Stimulated activated CD4-positive, alpha-beta T cell treated with anti-CD3 and anti-CD28 coated beads, Interleukin-15, amount 100 ng/mL, for 48 hours (primary cell): Measurements from ENCODE around the gene TEX12.

ENCODE experiments used
- DNase-seq, 2 donors: peaks; one replicate each; pipeline ENCODE4 v3.0.0-alpha.2; 2020; ENCODE audit warnings: low read depth in 2 of 2

TEX12 gene

DNA sequence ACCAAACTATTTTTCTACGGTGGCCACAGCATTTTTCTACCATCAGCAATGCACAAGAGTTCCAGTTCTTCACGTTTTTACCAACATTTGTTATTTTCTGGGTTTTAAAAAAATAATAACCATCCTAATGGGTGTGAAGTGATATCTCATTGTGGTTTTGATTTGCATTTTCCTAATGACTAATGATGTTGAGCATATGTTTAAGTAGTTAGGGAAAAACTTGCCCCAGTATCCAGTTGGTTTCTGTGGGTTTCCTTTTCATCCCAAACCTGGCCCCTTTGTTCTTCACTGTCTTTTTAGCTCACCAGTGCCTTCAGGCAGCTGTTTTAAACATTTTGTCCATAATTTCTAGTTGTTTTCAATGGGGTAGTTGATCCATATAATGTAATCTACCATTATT, 44.4 kb downstream of the TEX12 start:
- no peak for DNase-seq

DNA sequence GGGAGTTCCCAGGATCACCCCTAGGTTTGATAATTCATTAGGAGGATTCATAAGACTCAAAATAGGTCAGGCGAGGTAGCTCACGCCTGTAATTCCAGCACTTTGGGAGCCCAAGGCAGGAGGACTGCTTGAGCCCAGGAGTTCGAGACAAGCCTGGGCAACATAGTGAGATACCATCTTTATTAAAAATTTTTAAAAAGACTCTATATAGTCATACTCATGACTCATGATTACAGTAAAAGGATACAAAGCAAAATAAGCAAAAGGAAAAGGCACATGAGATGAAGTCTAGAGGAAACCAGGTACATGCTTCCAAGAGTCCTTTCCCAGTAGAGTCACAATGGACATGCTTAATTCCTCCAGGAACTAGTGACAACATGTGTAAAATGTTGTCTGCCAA, 45.1 kb downstream of the TEX12 start:
- no peak for DNase-seq

DNA sequence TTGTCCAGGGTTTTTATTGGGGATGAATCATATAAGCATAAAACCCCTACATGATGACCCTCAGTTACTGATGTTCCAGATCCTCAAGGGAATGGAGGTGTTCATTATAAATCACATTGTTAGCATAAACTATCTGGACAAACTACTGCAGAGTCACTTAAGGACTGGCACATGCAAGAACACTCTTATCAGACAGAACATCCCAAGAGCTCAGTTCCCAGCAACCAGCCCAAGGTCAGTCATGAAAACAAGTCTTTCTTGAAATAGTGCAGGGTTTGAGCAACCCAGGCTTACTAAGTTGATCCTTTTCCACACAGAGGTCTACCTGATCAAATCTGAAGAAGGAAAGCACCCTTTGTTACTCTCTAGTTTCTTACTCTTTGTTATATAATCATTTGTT, 45.5 kb downstream of the TEX12 start:
- no peak for DNase-seq

DNA sequence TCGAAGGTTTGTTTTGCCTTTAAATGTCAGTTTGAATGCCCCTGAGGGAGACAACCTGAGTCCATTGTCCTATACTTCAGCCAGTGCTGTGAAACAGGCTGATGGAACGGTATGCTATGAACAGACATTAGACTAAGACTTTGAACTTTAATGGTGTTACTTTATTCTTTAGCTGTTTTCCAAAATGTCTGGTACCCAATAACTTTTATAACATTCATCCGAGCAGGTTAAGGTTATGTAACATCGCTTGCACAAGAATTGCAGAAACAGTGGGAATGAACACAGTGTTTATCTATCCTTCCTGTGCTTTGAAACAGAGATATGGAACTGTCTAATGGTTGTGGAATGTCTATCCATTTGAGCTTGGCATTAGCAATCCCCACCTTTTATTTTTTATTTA, 46.6 kb downstream of the TEX12 start:
- no peak for DNase-seq

DNA sequence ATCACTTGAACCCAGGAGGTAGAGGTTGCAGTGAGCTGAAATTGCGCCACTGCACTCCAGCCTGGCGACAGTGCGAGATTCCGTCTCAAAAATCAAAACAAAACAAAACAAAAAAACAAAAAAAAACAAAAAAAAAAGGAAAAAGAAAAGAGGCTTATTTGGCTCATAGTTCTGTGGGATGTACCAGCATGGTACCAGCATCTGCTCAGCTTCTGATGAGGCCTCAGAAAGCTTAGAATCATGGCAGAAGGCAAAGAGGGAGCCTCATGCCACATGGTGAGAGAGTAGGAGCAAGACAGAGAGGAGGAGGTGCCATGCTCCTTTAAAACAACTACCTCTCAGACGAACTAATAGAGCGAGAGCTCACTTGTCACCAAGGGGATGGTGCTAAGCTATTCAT, 48.4 kb downstream of the TEX12 start:
- no peak for DNase-seq

DNA sequence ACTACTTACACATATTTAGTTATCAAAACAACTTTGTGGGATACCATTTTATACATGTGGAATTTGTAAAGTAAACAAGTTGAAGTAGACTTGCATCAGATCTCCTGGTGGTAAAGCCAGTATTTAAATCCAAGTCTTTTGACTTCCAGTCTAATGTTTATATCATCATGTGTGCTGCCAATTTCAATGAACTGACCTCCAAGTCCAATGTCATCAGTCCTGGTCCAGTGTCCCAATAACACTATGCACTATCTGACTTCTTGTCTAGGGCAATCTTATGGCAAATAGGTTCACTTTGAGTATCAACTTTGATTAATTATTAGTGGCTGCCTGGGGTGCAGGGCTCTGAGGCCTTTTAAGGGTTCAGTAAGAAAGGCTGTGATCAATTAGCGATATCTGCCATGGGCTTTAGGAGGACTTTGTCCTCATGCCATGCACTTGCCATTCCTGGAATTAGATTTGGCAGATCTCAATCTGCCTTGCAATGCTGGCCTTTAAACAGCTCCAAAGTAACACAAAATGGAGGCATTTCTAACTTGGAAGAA, 49.5 kb downstream of the TEX12 start:
- DNase-seq: no peak

DNA sequence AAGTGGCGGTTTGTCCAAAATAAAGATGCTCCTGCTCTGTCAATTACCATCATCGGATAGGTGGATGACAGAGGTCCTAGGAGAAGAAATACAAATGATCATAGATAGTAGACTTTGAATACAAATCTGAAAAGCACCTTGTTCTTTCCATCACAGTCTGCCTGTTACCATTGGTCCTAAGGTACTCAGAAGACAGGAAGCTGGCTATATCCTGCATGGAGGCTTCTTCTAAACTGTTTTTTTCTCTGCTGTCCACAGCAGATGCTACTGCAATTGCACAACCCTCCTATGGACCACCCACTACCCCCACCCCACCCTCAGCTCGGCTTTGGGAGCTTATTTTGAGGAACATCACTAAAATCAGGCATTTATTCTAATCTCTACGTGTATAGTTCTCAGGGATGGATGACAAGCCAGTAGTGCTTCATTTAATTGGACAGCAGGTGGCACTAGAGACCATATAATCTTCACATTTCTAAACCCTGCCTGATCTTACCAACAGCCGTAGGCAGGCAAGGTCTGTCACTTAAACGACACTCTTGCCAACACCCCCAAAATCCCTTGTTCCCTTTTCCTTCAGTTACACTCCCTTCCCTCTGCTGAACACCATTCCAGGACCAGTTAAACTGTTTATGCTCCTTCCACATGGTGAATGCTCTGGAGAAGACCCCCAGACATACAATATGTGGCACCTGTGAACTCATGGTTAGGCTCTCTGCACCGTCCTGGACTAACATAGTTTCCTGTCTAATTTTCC, 52.5 kb downstream of the TEX12 start:
- DNase-seq: no peak

DNA sequence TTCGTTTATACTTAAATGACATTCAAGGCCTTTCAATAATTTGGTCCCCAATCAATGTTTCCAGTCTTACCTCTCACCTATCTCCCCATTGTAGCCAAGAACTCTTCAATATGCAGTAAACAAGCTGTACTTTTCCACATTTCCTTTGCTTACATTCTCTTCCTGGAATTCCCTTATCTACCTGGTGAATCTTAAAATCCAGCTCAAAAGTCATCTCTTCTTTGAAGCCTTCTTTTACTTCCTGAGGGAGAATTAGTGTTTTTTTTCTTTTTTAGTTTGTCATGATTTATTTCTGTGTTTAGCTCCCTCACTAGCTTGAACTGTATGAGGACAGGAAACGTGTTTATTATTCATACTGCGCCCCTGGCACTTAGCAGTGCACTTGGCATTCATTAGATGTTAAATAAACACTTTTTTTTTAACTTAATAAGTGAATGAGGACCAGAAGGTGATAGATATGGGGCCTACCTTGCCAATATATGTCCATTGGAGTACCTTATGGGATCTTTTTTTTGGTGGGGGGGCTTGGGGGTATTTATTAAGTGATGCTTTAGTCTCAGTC, 54.2 kb downstream of the TEX12 start:
- DNase-seq: no peak
